MCF 10A (cell line): Measurements from ENCODE around the gene CACNB4. TPM values are rescaled to one million over a fixed set of nuclear protein-coding genes. Genes with fewer than 3 reads are reported as not detected.

Experiments used
- BruUV-seq: library from RNA; stranded (reverse); fragments of 400-500 nt; replicated peaks from 2 replicates; lab custom pipeline; 2021; lab: Mats Ljungman, UMichigan
- CTCF ChIA-PET: fragments of 300-600 bp; sonication (Branson Sonifier 250); formaldehyde crosslinking; extraction: SDS; loops from one replicate; lab custom pipeline; 2021; ENCODE audit warnings: antibody characterized with exemption, inconsistent platforms; lab: Yijun Ruan, JAX
- POLR2A ChIA-PET: fragments of 300-600, 350-650 bp; sonication (Branson Sonifier 250); formaldehyde crosslinking; extraction: SDS; loops from one replicate; lab custom pipeline; 2020; ENCODE audit warnings: antibody characterized with exemption, inconsistent platforms; lab: Yijun Ruan, JAX
- DNase-seq: peaks from one replicate; pipeline ENCODE4 v3.0.0-alpha.2; 2018; ENCODE audit not compliant: unreplicated experiment
- H3K27ac Mint-ChIP-seq: one replicate; pipeline ENCODE4 v1.8.0; 2022; ENCODE audit warnings: mild to moderate bottlenecking, low read depth, mixed read lengths; ENCODE audit not compliant: unreplicated experiment
- H3K27me3 Mint-ChIP-seq: one replicate; pipeline ENCODE4 v1.8.0; 2022; ENCODE audit warnings: mixed read lengths; ENCODE audit not compliant: insufficient read depth, unreplicated experiment
- H3K36me3 Mint-ChIP-seq: one replicate; pipeline ENCODE4 v1.8.0; 2022; ENCODE audit warnings: mild to moderate bottlenecking, moderate library complexity, mixed read lengths; ENCODE audit not compliant: insufficient read depth, unreplicated experiment
- H3K4me1 Mint-ChIP-seq: one replicate; pipeline ENCODE4 v1.8.0; 2022; ENCODE audit warnings: mixed read lengths; ENCODE audit not compliant: insufficient read depth, unreplicated experiment
- H3K4me3 Mint-ChIP-seq: one replicate; pipeline ENCODE4 v1.8.0; 2022; ENCODE audit warnings: mild to moderate bottlenecking, moderate library complexity, mixed read lengths; ENCODE audit not compliant: unreplicated experiment
- H3K9me3 Mint-ChIP-seq: one replicate; pipeline ENCODE4 v1.8.0; 2022; ENCODE audit warnings: mixed read lengths; ENCODE audit not compliant: unreplicated experiment
- intact Hi-C: fragments of 100-400 bp; cut with micrococcal nuclease; formaldehyde crosslinking; loops from 2 replicates; pipeline ENCODE4 v1.14.1; 2022
- total RNA-seq: library from RNA; stranded (reverse); gene quantifications from 2 replicates; pipeline ENCODE4 v1.2.3, GENCODE V29; 2022
- TF ChIP-seq, protein P1 (sequence below): fragments of 200-600 bp; IDR thresholded peaks from one replicate; pipeline ENCODE4 v1.8.0; 2022; ENCODE audit warnings: antibody characterized with exemption, mild to moderate bottlenecking; ENCODE audit not compliant: unreplicated experiment

Gene CACNB4
- total RNA-seq, 1 experiment from 2014 or later, result 0.49 TPM

DNA sequence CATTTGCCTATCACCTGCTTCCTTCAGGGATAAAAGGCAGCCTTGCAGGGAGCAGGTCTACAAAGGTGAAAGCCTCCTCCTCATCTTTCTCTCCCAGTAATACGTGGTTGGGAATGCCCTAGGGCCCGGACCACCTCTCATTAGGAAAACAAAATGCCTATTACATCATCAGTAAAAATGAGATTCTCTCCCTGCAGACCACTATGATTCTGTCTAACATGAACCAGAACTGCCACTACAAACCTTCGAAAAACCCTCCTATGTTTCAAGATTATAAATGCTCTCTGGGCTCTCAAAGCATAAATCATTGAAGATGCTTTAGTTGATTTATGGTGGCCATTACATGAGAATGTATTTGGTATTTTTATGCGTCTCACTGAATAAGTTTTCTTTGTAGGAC, 162.2 kb downstream of the CACNB4 start:
- Mint-ChIP-seq H3K4me1 (no peaks in the 10 kb centered on the region), H3K27me3 (no peaks in the 10 kb centered on the region), H3K4me3 (no peak overlapping the region), H3K36me3 (no peaks in the 10 kb centered on the region), H3K9me3 (no peaks in the 10 kb centered on the region), H3K27ac (no peak overlapping the region)
- intact Hi-C loops, result no loop called here
- no peak for DNase-seq
- POLR2A ChIA-PET, result interaction anchor here (3.5 kb wide), 1 partner anchor 8 kb away, joined by 13 read pairs; no protein-coding TSS in a partner anchor
- no TSS peak for BruUV-seq
- CTCF ChIA-PET, result interaction anchor here (0.8 kb wide), 1 partner anchor 89 kb away, joined by 3 read pairs; no protein-coding TSS in a partner anchor
- TF ChIP-seq, protein P1, sequence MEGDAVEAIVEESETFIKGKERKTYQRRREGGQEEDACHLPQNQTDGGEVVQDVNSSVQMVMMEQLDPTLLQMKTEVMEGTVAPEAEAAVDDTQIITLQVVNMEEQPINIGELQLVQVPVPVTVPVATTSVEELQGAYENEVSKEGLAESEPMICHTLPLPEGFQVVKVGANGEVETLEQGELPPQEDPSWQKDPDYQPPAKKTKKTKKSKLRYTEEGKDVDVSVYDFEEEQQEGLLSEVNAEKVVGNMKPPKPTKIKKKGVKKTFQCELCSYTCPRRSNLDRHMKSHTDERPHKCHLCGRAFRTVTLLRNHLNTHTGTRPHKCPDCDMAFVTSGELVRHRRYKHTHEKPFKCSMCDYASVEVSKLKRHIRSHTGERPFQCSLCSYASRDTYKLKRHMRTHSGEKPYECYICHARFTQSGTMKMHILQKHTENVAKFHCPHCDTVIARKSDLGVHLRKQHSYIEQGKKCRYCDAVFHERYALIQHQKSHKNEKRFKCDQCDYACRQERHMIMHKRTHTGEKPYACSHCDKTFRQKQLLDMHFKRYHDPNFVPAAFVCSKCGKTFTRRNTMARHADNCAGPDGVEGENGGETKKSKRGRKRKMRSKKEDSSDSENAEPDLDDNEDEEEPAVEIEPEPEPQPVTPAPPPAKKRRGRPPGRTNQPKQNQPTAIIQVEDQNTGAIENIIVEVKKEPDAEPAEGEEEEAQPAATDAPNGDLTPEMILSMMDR, result no peak

DNA sequence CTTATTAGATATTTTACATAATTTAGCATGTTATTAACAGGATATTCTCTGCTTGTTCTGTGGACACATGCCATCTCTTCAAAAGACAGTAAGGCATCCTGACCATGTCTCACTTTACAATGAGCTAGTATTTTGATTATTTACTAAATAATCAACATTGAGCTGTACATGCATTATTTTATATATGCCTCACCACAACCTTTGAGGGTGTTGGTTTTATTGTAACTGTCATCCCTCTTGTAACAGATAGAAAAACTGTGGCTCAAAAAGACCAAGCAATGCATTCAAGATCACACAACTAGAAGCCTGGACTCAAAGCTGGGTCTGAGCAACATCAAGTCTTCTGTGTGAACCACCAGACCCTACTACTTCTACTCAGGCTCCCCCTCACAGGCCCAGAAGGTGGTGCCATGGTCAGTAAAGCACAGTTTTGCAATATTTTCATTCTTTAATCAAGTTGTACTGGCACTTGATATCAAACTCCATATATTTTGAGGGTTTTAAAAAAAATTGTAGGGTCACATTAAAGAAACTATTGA, 165.5 kb downstream of the CACNB4 start:
- ChIA-PET CTCF (interaction anchor here (0.6 to 2.7 kb wide), 5 partner anchors 10 to 92 kb away, joined by 3 to 12 read pairs (median 4); no protein-coding TSS in a partner anchor), POLR2A (interaction anchor here (0.6 to 4.4 kb wide), 2 partner anchors 12 to 106 kb away, joined by 4 to 25 read pairs; no protein-coding TSS in a partner anchor)
- TF ChIP-seq, protein P1, result no peak
- Mint-ChIP-seq H3K27ac (no peak overlapping the region), H3K9me3 (no peaks in the 10 kb centered on the region), H3K36me3 (no peaks in the 10 kb centered on the region), H3K27me3 (no peaks in the 10 kb centered on the region), H3K4me3 (no peak overlapping the region), H3K4me1 (peaks cover 5% of the 10 kb centered on the region)
- no peak for DNase-seq
- intact Hi-C loops, result no loop called here
- no TSS peak for BruUV-seq

DNA sequence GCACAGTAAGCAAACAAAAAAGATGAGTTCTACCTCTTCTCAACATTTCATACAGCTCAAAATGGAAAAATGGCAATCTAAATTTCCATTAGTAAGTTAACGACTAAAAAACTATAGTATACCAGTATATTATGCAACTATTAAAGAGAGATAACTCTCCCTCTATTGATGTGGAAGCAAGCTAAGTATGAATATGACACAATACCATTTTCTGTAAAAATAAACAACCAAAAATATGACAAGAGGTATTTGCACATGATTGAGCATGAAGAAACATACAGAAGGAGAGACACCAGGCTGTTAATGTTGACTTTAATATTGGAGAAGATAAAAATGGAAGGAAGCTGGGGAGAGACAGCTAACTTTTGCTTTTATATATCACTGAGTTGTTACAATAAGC, 167.1 kb downstream of the CACNB4 start:
- Mint-ChIP-seq H3K4me1 (peaks cover 19% of the 10 kb centered on the region), H3K36me3 (no peaks in the 10 kb centered on the region), H3K27me3 (no peaks in the 10 kb centered on the region), H3K27ac (no peak overlapping the region), H3K9me3 (no peaks in the 10 kb centered on the region), H3K4me3 (no peak overlapping the region)
- no peak for DNase-seq
- intact Hi-C loops, result no loop called here
- TF ChIP-seq, protein P1, result no peak
- POLR2A ChIA-PET, result interaction anchor here (0.8 to 4.4 kb wide), 4 partner anchors 14 to 103 kb away, joined by 3 to 25 read pairs (median 6); partner anchors contain the start of gene ARL5A
- no TSS peak for BruUV-seq
- CTCF ChIA-PET, result interaction anchor here (0.6 to 1.9 kb wide), 4 partner anchors 11 to 670 kb away, joined by 3 to 4 read pairs (median 4); partner anchors contain the start of gene RBM43

DNA sequence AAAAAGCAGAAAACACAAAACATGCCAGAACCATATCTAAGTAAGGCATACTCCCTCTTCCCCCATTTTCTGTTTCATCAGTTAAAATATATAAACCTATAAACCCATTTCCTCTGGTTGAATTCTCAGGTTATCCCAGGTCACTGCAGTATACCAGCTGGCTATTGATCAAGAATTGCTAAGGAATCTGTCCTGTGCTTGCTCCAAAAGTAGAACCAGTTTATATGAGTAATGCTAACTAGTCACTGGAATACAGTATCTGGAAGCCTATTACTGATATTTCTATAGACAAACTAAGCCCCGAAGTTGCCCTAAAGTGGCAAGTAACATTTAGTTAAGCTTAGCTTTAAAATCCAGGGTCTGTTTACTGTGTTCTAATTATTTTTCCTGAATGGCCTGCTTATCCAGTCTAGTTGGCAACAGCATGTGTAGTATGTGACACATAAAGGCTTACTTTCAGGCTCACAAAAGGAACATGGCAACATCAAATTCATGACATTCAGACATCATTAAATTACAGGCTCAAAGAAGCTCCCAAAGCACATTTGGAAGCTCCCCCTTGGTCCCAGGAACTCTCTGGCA, 167.7 kb downstream of the CACNB4 start:
- H3K36me3 Mint-ChIP-seq, result no peaks in the 10 kb centered on the region

More for the DNA sequence above, 167.7 kb downstream of the CACNB4 start:
- Mint-ChIP-seq H3K4me3 (no peak overlapping the region), H3K4me1 (peaks cover 20% of the 10 kb centered on the region), H3K27me3 (no peaks in the 10 kb centered on the region), H3K27ac (no peak overlapping the region), H3K9me3 (no peaks in the 10 kb centered on the region)
- BruUV-seq, result no TSS peak
- DNase-seq, result no peak
- TF ChIP-seq, protein P1, result no peak
- intact Hi-C loops, result no loop called here
- ChIA-PET POLR2A (interaction anchor here (2.4 to 4.4 kb wide), 2 partner anchors 15 to 102 kb away, joined by 9 to 25 read pairs; partner anchors contain the start of gene ARL5A), CTCF (interaction anchor here (0.6 to 1.3 kb wide), 4 partner anchors 14 to 90 kb away, joined by 3 read pairs; no protein-coding TSS in a partner anchor)
